Activated CD8-positive, alpha-beta memory T cell treated with anti-CD3 and anti-CD28 coated beads for 36 hours (primary cell): ENCODE results near the gene TCIRG1. TPM values are rescaled to one million over a fixed set of nuclear protein-coding genes. Genes with fewer than 3 reads are reported as not detected.

ENCODE experiments used
- CTCF ChIA-PET: fragments of 350-600 bp; sonication (Branson Sonifier 250); formaldehyde crosslinking; loops from one replicate; lab custom pipeline; 2021; ENCODE audit warnings: antibody characterized with exemption; lab: Charles Lee
- POLR2A ChIA-PET: fragments of 350-600 bp; sonication (Branson Sonifier 250); formaldehyde crosslinking; loops from one replicate; lab custom pipeline; 2021; ENCODE audit warnings: antibody characterized with exemption; lab: Charles Lee
- total RNA-seq, 2 experiments: library from RNA; stranded (reverse); gene quantifications; one replicate each; pipeline ENCODE4 v1.2.3, GENCODE V29; 2021

Gene TCIRG1
- total RNA-seq, 2 experiments from 2014 or later, result 129 to 130 TPM

GRCh38 chr11:68002938-68003845 lies 35.6 kb upstream of the TCIRG1 start:
- ChIA-PET CTCF (interaction anchor here (1.0 kb wide), 1 partner anchor 9 kb away, joined by 3 read pairs; no protein-coding TSS in a partner anchor), POLR2A (interaction anchor here (0.6 kb wide), 1 partner anchor 730 kb away, joined by 19 read pairs; no protein-coding TSS in a partner anchor)

DNA sequence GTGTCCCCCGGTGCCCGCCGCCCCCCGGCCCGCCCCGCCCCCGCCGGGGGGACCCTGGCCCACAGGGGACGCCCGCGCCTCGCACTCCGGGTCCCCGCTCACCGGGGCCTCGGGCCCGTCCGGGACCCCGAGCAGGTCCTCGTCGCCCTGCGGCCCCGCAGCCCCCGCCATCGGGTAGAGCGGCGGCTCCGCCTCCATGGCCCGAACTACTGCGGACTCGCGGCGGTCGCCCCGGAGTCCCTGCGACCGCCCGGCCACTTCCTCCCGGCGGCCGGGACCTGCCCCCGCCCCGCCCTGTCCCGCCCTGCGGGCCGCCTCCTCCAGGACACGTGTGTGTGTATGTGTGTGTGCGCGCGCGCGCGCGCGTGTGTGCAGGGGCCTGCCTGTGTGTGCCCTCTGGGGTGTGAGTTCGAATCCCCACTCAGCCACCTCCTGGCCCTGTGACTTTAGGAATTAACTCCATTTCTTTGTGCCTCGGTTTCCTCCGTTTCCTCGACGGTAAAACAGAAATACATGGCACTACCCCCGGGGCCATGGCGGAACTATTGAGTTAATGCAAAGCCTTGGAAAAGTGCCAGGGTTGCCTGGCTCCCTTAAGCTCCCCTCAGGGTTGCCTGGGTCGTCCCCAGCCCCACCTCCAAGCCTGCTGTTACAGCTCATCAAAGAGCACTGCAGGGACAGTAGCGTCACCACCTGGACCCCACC lies 34.8 kb upstream of the TCIRG1 start, which contains the start of gene UNC93B1:
Gene UNC93B1, minus strand, starts transcription at position 252 of the 705 bp plus-strand sequence. Its CDS starts 54 bp downstream, at position 198.
- ChIA-PET POLR2A (no interaction called here), CTCF (no interaction called here)

DNA sequence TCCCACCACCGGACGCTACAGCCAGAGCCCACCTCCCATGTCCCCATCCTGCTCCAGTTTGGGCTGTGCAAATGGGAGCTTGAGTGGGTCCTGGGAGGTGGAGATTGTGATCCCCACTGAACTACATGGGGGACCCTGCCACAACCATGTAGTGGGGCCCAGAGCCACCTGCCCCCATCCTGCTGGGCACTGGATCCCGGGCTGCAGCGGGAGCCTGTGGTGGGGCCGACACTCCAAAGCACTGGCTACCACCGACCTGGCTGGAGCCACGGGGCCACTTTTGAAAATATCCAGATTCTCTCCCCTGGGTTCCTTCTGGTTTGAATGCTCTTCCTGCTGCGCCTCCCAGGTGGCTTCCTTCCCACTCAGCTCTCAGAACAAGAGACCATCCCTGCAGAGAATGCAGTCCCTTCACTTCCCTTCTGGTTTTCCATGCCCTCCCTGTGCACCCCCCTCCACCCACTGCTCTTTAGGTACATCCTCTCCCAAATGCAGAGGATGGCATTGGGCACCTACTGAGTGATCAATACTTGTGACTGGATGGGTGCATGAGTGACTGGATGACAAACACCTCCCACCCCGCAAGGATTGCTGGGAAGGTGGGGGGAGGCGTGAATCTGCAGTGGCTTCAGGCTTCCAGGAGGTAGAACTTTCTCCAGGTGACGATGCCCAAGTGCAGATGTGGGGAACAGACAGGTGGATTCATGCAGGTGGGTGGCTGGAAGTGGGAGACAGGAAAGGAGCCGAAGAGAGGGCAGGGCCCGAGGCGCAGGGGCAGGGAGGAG lies 34.1 kb upstream of the TCIRG1 start:
- ChIA-PET POLR2A (no interaction called here), CTCF (no interaction called here)

GRCh38 chr11:68006606-68007166 lies 32.1 kb upstream of the TCIRG1 start:
- POLR2A ChIA-PET, result interaction anchor here (0.6 kb wide), 1 partner anchor 436 kb away, joined by 4 read pairs; no protein-coding TSS in a partner anchor

GRCh38 chr11:68007498-68008380 lies 31.1 kb upstream of the TCIRG1 start:
- POLR2A ChIA-PET, result no interaction called here
- CTCF ChIA-PET, result interaction anchor here (1.0 kb wide), 1 partner anchor 14 kb away, joined by 3 read pairs; no protein-coding TSS in a partner anchor

More at GRCh38 chr11:68006606-68007166, 32.1 kb upstream of the TCIRG1 start:
- CTCF ChIA-PET, result no interaction called here

GRCh38 chr11:68008381-68009337 lies 30.2 kb upstream of the TCIRG1 start:
- CTCF ChIA-PET, result interaction anchor here (1.0 kb wide), 1 partner anchor 13 kb away, joined by 3 read pairs; no protein-coding TSS in a partner anchor
- POLR2A ChIA-PET, result no interaction called here

GRCh38 chr11:68009391-68010089 lies 29.3 kb upstream of the TCIRG1 start:
- POLR2A ChIA-PET, result interaction anchor here (0.6 kb wide), 1 partner anchor 25 kb away, joined by 3 read pairs; no protein-coding TSS in a partner anchor

GRCh38 chr11:68010090-68011041 lies 28.5 kb upstream of the TCIRG1 start, which contains the start of gene ALDH3B1:
Gene ALDH3B1 (plus strand): TSS chr11:68010327. CDS start chr11:68015298, 4,971 bp downstream.
- ChIA-PET POLR2A (interaction anchor here (0.6 kb wide), 1 partner anchor 24 kb away, joined by 3 read pairs; no protein-coding TSS in a partner anchor), CTCF (interaction anchor here (1.2 kb wide), 1 partner anchor 25 kb away, joined by 7 read pairs; no protein-coding TSS in a partner anchor)

More at GRCh38 chr11:68009391-68010089, 29.3 kb upstream of the TCIRG1 start:
- CTCF ChIA-PET, result interaction anchor here (1.2 kb wide), 1 partner anchor 26 kb away, joined by 7 read pairs; no protein-coding TSS in a partner anchor

- POLR2A ChIA-PET, result no interaction called here
- CTCF ChIA-PET, result interaction anchor here (1.2 kb wide), 1 partner anchor 24 kb away, joined by 7 read pairs; no protein-coding TSS in a partner anchor
These were observed 27.5 kb upstream of the TCIRG1 start for GRCh38 chr11:68011051-68011943.

GRCh38 chr11:68012044-68012842 lies 26.6 kb upstream of the TCIRG1 start:
- POLR2A ChIA-PET, result no interaction called here
- CTCF ChIA-PET, result no interaction called here

- ChIA-PET POLR2A (no interaction called here), CTCF (no interaction called here)
These were observed 25.8 kb upstream of the TCIRG1 start for GRCh38 chr11:68012843-68013610.

- CTCF ChIA-PET, result no interaction called here
- POLR2A ChIA-PET, result no interaction called here
These were observed 25.1 kb upstream of the TCIRG1 start for GRCh38 chr11:68013611-68014156.
